Loucy (cell line): Measurements from ENCODE around the gene PLEKHG4B.

Source experiments
- H2AFZ ChIP-seq: fragments of 200-600 bp; sonication (generic); 2 replicates; pipeline ENCODE4 v1.6.0; 2016; ENCODE audit warnings: antibody characterized with exemption, mild to moderate bottlenecking, low read length, moderate library complexity
- H3F3A ChIP-seq: fragments of 200-600 bp; 2 replicates; pipeline ENCODE4 v1.6.0; 2016; ENCODE audit warnings: antibody characterized with exemption, low read depth, mild to moderate bottlenecking
- H3K27me3 ChIP-seq: fragments of 200-600 bp; sonication (generic); 2 replicates; pipeline ENCODE4 v1.6.1; 2014; ENCODE audit warnings: low read length, mild to moderate bottlenecking; ENCODE audit not compliant: insufficient read depth, poor library complexity, severe bottlenecking
- H3K36me3 ChIP-seq: fragments of 200-600 bp; sonication (generic); 2 replicates; pipeline ENCODE4 v1.6.1; 2016; ENCODE audit warnings: low read length; ENCODE audit not compliant: insufficient read depth
- H3K4me1 ChIP-seq: fragments of 200-600 bp; sonication (generic); 2 replicates; pipeline ENCODE4 v1.5.1; 2014; ENCODE audit warnings: low read length, mild to moderate bottlenecking; ENCODE audit not compliant: insufficient read depth, poor library complexity, severe bottlenecking
- H3K4me2 ChIP-seq: fragments of 200-600 bp; sonication (generic); 2 replicates; pipeline ENCODE4 v1.6.0; 2014; ENCODE audit warnings: antibody characterized with exemption, low read length, low read depth, mild to moderate bottlenecking; ENCODE audit not compliant: poor library complexity, severe bottlenecking
- H3K4me3 ChIP-seq: fragments of 200-600 bp; sonication (generic); 2 replicates; pipeline ENCODE4 v1.5.1; 2014; ENCODE audit warnings: low read length, mild to moderate bottlenecking, mixed read lengths; ENCODE audit not compliant: poor library complexity, severe bottlenecking
- H3K79me2 ChIP-seq: fragments of 200-600 bp; sonication (generic); 2 replicates; pipeline ENCODE4 v1.6.1; 2014; ENCODE audit warnings: low read length; ENCODE audit not compliant: insufficient read depth
- H3K9ac ChIP-seq: fragments of 200-600 bp; sonication (generic); 2 replicates; pipeline ENCODE4 v1.6.0; 2014; ENCODE audit warnings: mild to moderate bottlenecking, low read depth, low read length, moderate library complexity; ENCODE audit not compliant: poor library complexity, severe bottlenecking
- H3K9me2 ChIP-seq: fragments of 200-600 bp; sonication (generic); replicated peaks from 2 replicates; pipeline ENCODE4 v1.6.1; 2016; ENCODE audit warnings: low read depth, low read length, mixed read lengths
- H3K9me3 ChIP-seq: fragments of 200-600 bp; sonication (generic); 2 replicates; pipeline ENCODE4 v1.6.1; 2014; ENCODE audit warnings: mild to moderate bottlenecking, antibody characterized with exemption, low read length, low read depth; ENCODE audit not compliant: insufficient read depth
- H4K20me1 ChIP-seq: fragments of 200-600 bp; sonication (generic); 2 replicates; pipeline ENCODE4 v1.6.0; 2014; ENCODE audit warnings: antibody characterized with exemption, low read length, mild to moderate bottlenecking; ENCODE audit not compliant: insufficient read depth, poor library complexity, severe bottlenecking
- EZH2phosphoT487 ChIP-seq: fragments of 200-600 bp; IDR thresholded peaks from 2 replicates; pipeline ENCODE4 v1.6.1; 2018; ENCODE audit warnings: antibody characterized with exemption, mild to moderate bottlenecking, moderate library complexity, borderline replicate concordance
- TF ChIP-seq, protein P1 (sequence below): fragments of 200-600 bp; sonication (generic); conservative IDR thresholded peaks from 2 replicates; pipeline ENCODE4 v1.5.1; 2014; ENCODE audit warnings: mild to moderate bottlenecking, antibody characterized with exemption, low read length

The PLEKHG4B gene

DNA sequence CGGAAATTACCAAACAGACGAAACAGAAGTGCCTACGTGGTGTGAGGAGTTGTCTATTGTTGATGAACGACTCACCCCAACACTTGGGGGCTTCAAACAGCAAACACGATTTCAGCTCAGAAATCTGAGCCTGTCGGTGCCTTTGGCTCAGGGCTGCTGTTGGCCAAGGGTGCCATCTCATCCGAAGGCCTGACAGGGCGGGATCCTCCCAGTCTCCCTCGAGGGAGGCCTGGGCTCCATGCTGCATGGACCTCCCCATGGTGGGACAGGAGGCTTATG, 100.7 kb downstream of the PLEKHG4B start:
- H3K79me2 ChIP-seq: no peaks in the 10 kb centered on the region
- no peaks in the 10 kb centered on the region for H3K9me3 ChIP-seq
- no peak overlapping the region for H3K9ac ChIP-seq
- H3F3A ChIP-seq: no peaks in the 10 kb centered on the region
- no peaks in the 10 kb centered on the region for H4K20me1 ChIP-seq
- TF ChIP-seq, protein P1, sequence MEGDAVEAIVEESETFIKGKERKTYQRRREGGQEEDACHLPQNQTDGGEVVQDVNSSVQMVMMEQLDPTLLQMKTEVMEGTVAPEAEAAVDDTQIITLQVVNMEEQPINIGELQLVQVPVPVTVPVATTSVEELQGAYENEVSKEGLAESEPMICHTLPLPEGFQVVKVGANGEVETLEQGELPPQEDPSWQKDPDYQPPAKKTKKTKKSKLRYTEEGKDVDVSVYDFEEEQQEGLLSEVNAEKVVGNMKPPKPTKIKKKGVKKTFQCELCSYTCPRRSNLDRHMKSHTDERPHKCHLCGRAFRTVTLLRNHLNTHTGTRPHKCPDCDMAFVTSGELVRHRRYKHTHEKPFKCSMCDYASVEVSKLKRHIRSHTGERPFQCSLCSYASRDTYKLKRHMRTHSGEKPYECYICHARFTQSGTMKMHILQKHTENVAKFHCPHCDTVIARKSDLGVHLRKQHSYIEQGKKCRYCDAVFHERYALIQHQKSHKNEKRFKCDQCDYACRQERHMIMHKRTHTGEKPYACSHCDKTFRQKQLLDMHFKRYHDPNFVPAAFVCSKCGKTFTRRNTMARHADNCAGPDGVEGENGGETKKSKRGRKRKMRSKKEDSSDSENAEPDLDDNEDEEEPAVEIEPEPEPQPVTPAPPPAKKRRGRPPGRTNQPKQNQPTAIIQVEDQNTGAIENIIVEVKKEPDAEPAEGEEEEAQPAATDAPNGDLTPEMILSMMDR: no peak
- no peak for TF ChIP-seq EZH2phosphoT487
- H3K4me3 ChIP-seq: no peak overlapping the region
- no peaks in the 10 kb centered on the region for H3K36me3 ChIP-seq
- no peaks in the 10 kb centered on the region for H3K27me3 ChIP-seq
- H3K9me2 ChIP-seq: no peaks in the 10 kb centered on the region
- H3K4me2 ChIP-seq: no peak overlapping the region
- no peak overlapping the region for H2AFZ ChIP-seq
- peaks cover 47% of the 10 kb centered on the region for H3K4me1 ChIP-seq

DNA sequence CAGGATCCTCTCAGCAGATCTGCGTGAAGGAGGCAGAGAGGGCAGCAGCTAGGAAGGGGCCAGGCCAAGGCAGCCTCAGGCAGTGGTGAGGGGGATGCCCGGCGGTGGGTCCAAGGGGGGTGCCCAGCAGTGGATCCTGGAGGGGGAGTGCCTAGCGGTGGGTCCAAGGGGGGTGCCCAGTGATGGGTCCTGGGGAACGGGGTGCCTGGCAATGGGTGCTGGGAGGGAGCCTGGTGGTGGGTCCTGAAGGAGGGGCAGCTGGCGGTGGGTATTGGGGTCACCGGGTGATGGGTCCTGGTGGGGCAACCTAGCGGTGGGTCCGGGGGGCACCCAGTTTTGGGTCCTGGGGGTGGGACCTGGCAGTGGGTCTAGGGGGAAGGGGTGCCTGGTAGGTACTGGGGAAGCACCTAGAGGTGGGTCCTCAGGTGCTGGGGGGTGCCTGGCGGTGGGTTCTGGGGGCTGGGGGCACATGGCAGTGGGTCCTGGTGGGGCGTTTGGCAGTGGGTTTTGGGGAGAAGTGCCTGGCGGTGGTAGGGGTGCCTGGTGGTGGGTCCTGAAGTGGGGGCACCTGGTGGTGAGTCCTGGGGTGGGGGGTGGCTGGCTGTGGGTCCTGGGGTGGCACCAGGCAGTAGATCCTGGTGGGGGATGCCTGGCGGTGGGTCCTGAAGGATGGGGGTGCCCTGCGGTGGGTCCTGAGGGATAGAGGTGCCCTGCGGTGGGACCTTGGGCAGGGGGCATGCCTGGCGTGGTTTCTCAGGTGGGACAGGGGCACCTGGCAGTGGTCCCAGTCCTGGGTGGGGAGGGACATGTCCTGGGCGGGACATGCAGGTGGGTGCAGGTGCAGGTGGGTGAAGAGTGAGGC, 101.2 kb downstream of the PLEKHG4B start:
- H3K4me3 ChIP-seq: no peak overlapping the region
- no peak for TF ChIP-seq EZH2phosphoT487
- TF ChIP-seq, protein P1: no peak
- H3K9me3 ChIP-seq: no peaks in the 10 kb centered on the region
- H4K20me1 ChIP-seq: no peaks in the 10 kb centered on the region
- no peak overlapping the region for H3K4me2 ChIP-seq
- H2AFZ ChIP-seq: no peak overlapping the region
- no peaks in the 10 kb centered on the region for H3K79me2 ChIP-seq
- H3K27me3 ChIP-seq: no peaks in the 10 kb centered on the region
- H3K9me2 ChIP-seq: no peaks in the 10 kb centered on the region
- no peaks in the 10 kb centered on the region for H3F3A ChIP-seq
- H3K4me1 ChIP-seq: peaks cover 41% of the 10 kb centered on the region
- H3K36me3 ChIP-seq: no peaks in the 10 kb centered on the region
- H3K9ac ChIP-seq: no peak overlapping the region

DNA sequence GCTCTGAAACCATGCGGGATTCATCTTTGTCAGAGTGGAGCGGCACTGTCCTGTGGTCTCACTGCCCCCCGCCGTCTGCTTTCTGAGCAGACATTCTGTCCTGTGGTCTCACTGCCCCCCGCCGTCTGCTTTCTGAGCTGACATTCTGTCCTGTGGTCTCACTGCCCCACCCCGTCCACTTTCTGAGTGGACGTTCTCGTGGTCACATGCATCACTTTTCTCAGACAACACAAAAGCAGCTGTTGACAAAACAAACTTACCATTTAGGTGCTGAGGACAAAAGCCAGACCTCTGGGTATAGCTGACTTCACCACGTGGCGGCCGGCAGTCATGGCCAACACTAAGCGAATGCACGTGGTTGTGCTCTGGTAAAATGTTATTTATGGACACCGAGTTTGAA, 102.1 kb downstream of the PLEKHG4B start:
- Histone ChIP-seq H3K9me2 (no peaks in the 10 kb centered on the region), H3K4me3 (no peak overlapping the region), H3K4me2 (no peak overlapping the region), H3K79me2 (no peaks in the 10 kb centered on the region), H3K27me3 (no peaks in the 10 kb centered on the region), H2AFZ (no peak overlapping the region), H3F3A (no peaks in the 10 kb centered on the region), H3K36me3 (no peaks in the 10 kb centered on the region), H3K9ac (no peak overlapping the region), H4K20me1 (no peaks in the 10 kb centered on the region), H3K4me1 (peaks cover 33% of the 10 kb centered on the region), H3K9me3 (no peaks in the 10 kb centered on the region)
- no peak for TF ChIP-seq EZH2phosphoT487
- TF ChIP-seq, protein P1: no peak
